ENCODE measurements around the gene TSPYL1. TPM values are rescaled to one million over a fixed set of nuclear protein-coding genes. Genes with fewer than 3 reads are reported as not detected.

The TSPYL1 gene
- total RNA-seq, 1 experiment from 2014 or later, result 70.3 TPM

- Histone ChIP-seq H3K27me3 (ENCODE audit: insufficient read depth, low read length) (no peaks in the 10 kb centered on the region), H3K9me2 (ENCODE audit: insufficient read depth) (no peaks in the 10 kb centered on the region), H3K9ac (ENCODE audit: low read length) (no peak overlapping the region), H3K4me3 (replicated peaks in 1 of 2; ENCODE audit: low read depth in 1 of 2, low read length in 2 of 2) (no peak overlapping the region), H3K27ac (ENCODE audit: low read depth, low read length) (no peak overlapping the region), H3K79me2 (ENCODE audit: insufficient read depth, low read length) (no peaks in the 10 kb centered on the region), H3K9me3 (ENCODE audit: control insufficient read depth in 1 of 2, insufficient read depth in 1 of 2, low read depth in 1 of 2, low read length in 2 of 2) (no peaks in the 10 kb centered on the region), H3K4me1 (ENCODE audit: control insufficient read depth in 1 of 2, insufficient read depth in 2 of 2, low read length in 2 of 2) (peaks cover 0 to 10% of the 10 kb centered on the region in 2 experiments; a peak in 2 of 4 replicates), H4K20me1 (ENCODE audit: insufficient read depth) (no peaks in the 10 kb centered on the region), H2AFZ (ENCODE audit: low read depth, low read length, poor library complexity, severe bottlenecking) (no peak overlapping the region), H3K4me2 (ENCODE audit: low read length) (no peak overlapping the region), H3K36me3 (ENCODE audit: control insufficient read depth in 1 of 2, insufficient read depth in 2 of 2, low read length in 2 of 2) (no peaks in the 10 kb centered on the region)
- BruUV-seq (replicated peaks), result no TSS peak
- TF ChIP-seq CBX3 (IDR thresholded peaks at IDR 0.05; ENCODE audit: low read depth), result no peak
- TF ChIP-seq, protein P1, sequence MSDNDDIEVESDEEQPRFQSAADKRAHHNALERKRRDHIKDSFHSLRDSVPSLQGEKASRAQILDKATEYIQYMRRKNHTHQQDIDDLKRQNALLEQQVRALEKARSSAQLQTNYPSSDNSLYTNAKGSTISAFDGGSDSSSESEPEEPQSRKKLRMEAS (IDR thresholded peaks at IDR 0.05), result 0 out of 2 replicates have a peak, but pooled peaks have one; percentile 12
- POLR2A ChIA-PET, result interaction anchor here (0.9 to 1.4 kb wide), 4 partner anchors 12 to 293 kb away, joined by 3 to 9 read pairs (median 5); partner anchors contain the start of genes DSE, TSPYL1 and TSPYL4
- intact Hi-C loops (cut with micrococcal nuclease), result loop anchor here (2.0 to 5.0 kb wide), 3 partner anchors 264 to 379 kb away; no protein-coding TSS in a partner anchor
- RAD21 ChIA-PET (ENCODE audit: low non-redundant PET in 1 of 2, low total read pairs in 2 of 2, uncharacterized antibody in 2 of 2, unreplicated experiment in 2 of 2), result no interaction called here
- ATAC-seq, result 0 out of 2 replicates have a peak, but pooled peaks have one; percentile 6
- no peak for DNase-seq (ENCODE audit: low read depth, low spot score)
- CTCF ChIA-PET, result interaction anchor here (1.0 to 3.3 kb wide), 18 partner anchors 11 to 576 kb away, joined by 3 to 33 read pairs (median 5); partner anchors contain the start of genes CALHM5, RWDD1, TSPYL1 and TSPYL4
These were observed 11.7 kb downstream of the TSPYL1 start for GRCh38 chr6:116267836-116268588.

DNA sequence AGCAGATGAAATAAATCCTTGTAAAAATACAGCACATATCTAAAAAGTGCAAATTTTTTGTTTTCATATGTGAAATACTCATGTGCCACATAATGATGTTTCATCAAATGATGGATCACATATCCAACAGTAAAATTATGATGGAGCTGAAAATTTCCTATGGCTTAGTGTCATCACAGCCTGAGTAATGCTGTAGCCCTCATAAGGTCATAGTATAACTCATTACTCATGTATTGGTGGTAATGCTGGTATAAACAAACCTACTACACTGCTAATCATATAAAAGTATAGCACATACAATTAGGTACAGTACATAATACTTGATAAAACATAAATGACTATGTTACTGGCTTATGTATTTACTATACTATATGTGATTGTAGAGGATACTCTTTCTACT is 12.9 kb downstream of the TSPYL1 start:
- CTCF ChIA-PET, result no interaction called here
- Histone ChIP-seq H3K79me2 (ENCODE audit: insufficient read depth, low read length) (no peaks in the 10 kb centered on the region), H3K9me2 (ENCODE audit: insufficient read depth) (no peaks in the 10 kb centered on the region), H2AFZ (ENCODE audit: low read depth, low read length, poor library complexity, severe bottlenecking) (no peak overlapping the region), H3K4me2 (ENCODE audit: low read length) (no peak overlapping the region), H4K20me1 (ENCODE audit: insufficient read depth) (no peaks in the 10 kb centered on the region), H3K9ac (ENCODE audit: low read length) (no peak overlapping the region), H3K27me3 (ENCODE audit: insufficient read depth, low read length) (no peaks in the 10 kb centered on the region), H3K4me1 (ENCODE audit: control insufficient read depth in 1 of 2, insufficient read depth in 2 of 2, low read length in 2 of 2) (peaks cover 0 to 10% of the 10 kb centered on the region in 2 experiments; a peak in 2 of 4 replicates), H3K36me3 (ENCODE audit: control insufficient read depth in 1 of 2, insufficient read depth in 2 of 2, low read length in 2 of 2) (no peaks in the 10 kb centered on the region), H3K4me3 (replicated peaks in 1 of 2; ENCODE audit: low read depth in 1 of 2, low read length in 2 of 2) (no peak overlapping the region), H3K27ac (ENCODE audit: low read depth, low read length) (no peak overlapping the region), H3K9me3 (ENCODE audit: control insufficient read depth in 1 of 2, insufficient read depth in 1 of 2, low read depth in 1 of 2, low read length in 2 of 2) (no peaks in the 10 kb centered on the region)
- no peak for TF ChIP-seq ZNF274 (IDR thresholded peaks at IDR 0.05; ENCODE audit: low read depth, low read length)
- no peak for TF ChIP-seq FOSL1 (IDR thresholded peaks at IDR 0.05; ENCODE audit: low read depth)
- TF ChIP-seq SRF (IDR thresholded peaks at IDR 0.05; ENCODE audit: low read depth), result no peak
- TF ChIP-seq EZH2phosphoT487 (IDR thresholded peaks at IDR 0.05; ENCODE audit: borderline replicate concordance), result no peak
- no peak for TF ChIP-seq ZFX (IDR thresholded peaks at IDR 0.05)
- TF ChIP-seq SP1 (IDR thresholded peaks at IDR 0.05; ENCODE audit: low read depth), result no peak
- no peak for TF ChIP-seq EGR1 (IDR thresholded peaks at IDR 0.05; ENCODE audit: low read depth)
- TF ChIP-seq POLR2A (IDR thresholded peaks at IDR 0.05; ENCODE audit: borderline replicate concordance, extremely low read depth, insufficient read depth, insufficient read length), result no peak
- no peak for TF ChIP-seq ELF1 (IDR thresholded peaks at IDR 0.05; ENCODE audit: borderline replicate concordance, low read depth)
- BruUV-seq (replicated peaks), result no TSS peak
- ATAC-seq (no peak), DNase-seq (ENCODE audit: low read depth, low spot score) (no peak)
- POLR2A ChIA-PET, result interaction anchor here (1.4 kb wide), 1 partner anchor 13 kb away, joined by 3 read pairs; the partner anchor contains the start of gene TSPYL4
- intact Hi-C loops (cut with micrococcal nuclease), result loop anchor here (5.0 kb wide), 2 partner anchors 265 to 380 kb away; no protein-coding TSS in a partner anchor
- RAD21 ChIA-PET (ENCODE audit: low non-redundant PET in 1 of 2, low total read pairs in 2 of 2, uncharacterized antibody in 2 of 2, unreplicated experiment in 2 of 2), result no interaction called here
